ENCODE results near the gene CDH2. TPM values are rescaled to one million over a fixed set of nuclear protein-coding genes. Genes with fewer than 3 reads are reported as not detected.
"Not testable (repeated sequence)": the region's sequence is repeated elsewhere in the genome, so short reads cannot be mapped to it uniquely, and the experiment has no call there.

CDH2 gene
- total and polyA plus RNA-seq, 2 donors = 1.6 to 3.0 TPM

- no peaks in the 10 kb centered on the region for H3K27me3 ChIP-seq (ENCODE audit: control insufficient read depth in 2 of 2, insufficient read depth in 1 of 2, low read length in 1 of 2)
- WGBS = 86% methylated on average over 3 of the region's 3 CpGs
- DNase-seq (ENCODE audit: low read depth in 6 of 9, low spot score in 9 of 9) = no peak
- H3K4me3 ChIP-seq (ENCODE audit: low read length in 2 of 2) = no peak overlapping the region
- H3K27ac ChIP-seq (ENCODE audit: low read depth in 1 of 2, low read length in 1 of 2) = no peak overlapping the region
- no peaks in the 10 kb centered on the region for H3K9me3 ChIP-seq (ENCODE audit: control insufficient read depth in 2 of 2, insufficient read depth in 1 of 2, low read length in 1 of 2)
- no peaks in the 10 kb centered on the region for H3K36me3 ChIP-seq (ENCODE audit: control insufficient read depth in 2 of 2, insufficient read depth in 2 of 2, low read length in 1 of 2)
- H3K4me1 ChIP-seq (ENCODE audit: control insufficient read depth in 2 of 2, insufficient read depth in 2 of 2, low read length in 2 of 2) = no peaks in the 10 kb centered on the region
Observed at GRCh38 chr18:27931535-27931934, 245.4 kb downstream of the CDH2 start.

GRCh38 chr18:27922780-27923179, 254.2 kb downstream of the CDH2 start:
- no peaks in the 10 kb centered on the region for H3K4me1 ChIP-seq (ENCODE audit: control insufficient read depth in 2 of 2, insufficient read depth in 2 of 2, low read length in 2 of 2)
- no peaks in the 10 kb centered on the region for H3K9me3 ChIP-seq (ENCODE audit: control insufficient read depth in 2 of 2, insufficient read depth in 1 of 2, low read length in 1 of 2)
- no peak for DNase-seq (ENCODE audit: low read depth in 6 of 9, low spot score in 9 of 9)
- no peaks in the 10 kb centered on the region for H3K27me3 ChIP-seq (ENCODE audit: control insufficient read depth in 2 of 2, insufficient read depth in 1 of 2, low read length in 1 of 2)
- no peaks in the 10 kb centered on the region for H3K36me3 ChIP-seq (ENCODE audit: control insufficient read depth in 2 of 2, insufficient read depth in 2 of 2, low read length in 1 of 2)
- H3K4me3 ChIP-seq (ENCODE audit: low read length in 2 of 2) = no peak overlapping the region
- 88% methylated on average over 5 of the region's 5 CpGs for WGBS
- H3K27ac ChIP-seq (ENCODE audit: low read depth in 1 of 2, low read length in 1 of 2) = no peak overlapping the region

GRCh38 chr18:27921904-27922751, 254.8 kb downstream of the CDH2 start:
- no peak overlapping the region for H3K4me3 ChIP-seq (ENCODE audit: low read length in 2 of 2)
- H3K27ac ChIP-seq (ENCODE audit: low read depth in 1 of 2, low read length in 1 of 2) = no peak overlapping the region
- no peaks in the 10 kb centered on the region for H3K27me3 ChIP-seq (ENCODE audit: control insufficient read depth in 2 of 2, insufficient read depth in 1 of 2, low read length in 1 of 2)
- H3K4me1 ChIP-seq (ENCODE audit: control insufficient read depth in 2 of 2, insufficient read depth in 2 of 2, low read length in 2 of 2) = no peaks in the 10 kb centered on the region
- H3K36me3 ChIP-seq (ENCODE audit: control insufficient read depth in 2 of 2, insufficient read depth in 2 of 2, low read length in 1 of 2) = no peaks in the 10 kb centered on the region
- 94% methylated on average over 18 of the region's 18 CpGs for WGBS
- no peak for DNase-seq (ENCODE audit: low read depth in 6 of 9, low spot score in 9 of 9)
- H3K9me3 ChIP-seq (ENCODE audit: control insufficient read depth in 2 of 2, insufficient read depth in 1 of 2, low read length in 1 of 2) = no peaks in the 10 kb centered on the region

GRCh38 chr18:27921392-27921791, 255.5 kb downstream of the CDH2 start:
- H3K36me3 ChIP-seq (ENCODE audit: control insufficient read depth in 2 of 2, insufficient read depth in 2 of 2, low read length in 1 of 2) = no peaks in the 10 kb centered on the region
- H3K27me3 ChIP-seq (ENCODE audit: control insufficient read depth in 2 of 2, insufficient read depth in 1 of 2, low read length in 1 of 2) = no peaks in the 10 kb centered on the region
- H3K27ac ChIP-seq (ENCODE audit: low read depth in 1 of 2, low read length in 1 of 2) = no peak overlapping the region
- H3K9me3 ChIP-seq (ENCODE audit: control insufficient read depth in 2 of 2, insufficient read depth in 1 of 2, low read length in 1 of 2) = no peaks in the 10 kb centered on the region
- H3K4me1 ChIP-seq (ENCODE audit: control insufficient read depth in 2 of 2, insufficient read depth in 2 of 2, low read length in 2 of 2) = no peaks in the 10 kb centered on the region
- H3K4me3 ChIP-seq (ENCODE audit: low read length in 2 of 2) = no peak overlapping the region
- WGBS = 73% methylated on average over 8 of the region's 8 CpGs
- no peak for DNase-seq (ENCODE audit: low read depth in 6 of 9, low spot score in 9 of 9)

GRCh38 chr18:27920836-27921235, 256.1 kb downstream of the CDH2 start:
- H3K27ac ChIP-seq (ENCODE audit: low read depth in 1 of 2, low read length in 1 of 2) = no peak overlapping the region
- no peaks in the 10 kb centered on the region for H3K4me1 ChIP-seq (ENCODE audit: control insufficient read depth in 2 of 2, insufficient read depth in 2 of 2, low read length in 2 of 2)
- H3K4me3 ChIP-seq (ENCODE audit: low read length in 2 of 2) = no peak overlapping the region
- H3K36me3 ChIP-seq (ENCODE audit: control insufficient read depth in 2 of 2, insufficient read depth in 2 of 2, low read length in 1 of 2) = no peaks in the 10 kb centered on the region
- H3K9me3 ChIP-seq (ENCODE audit: control insufficient read depth in 2 of 2, insufficient read depth in 1 of 2, low read length in 1 of 2) = no peaks in the 10 kb centered on the region
- DNase-seq (ENCODE audit: low read depth in 6 of 9, low spot score in 9 of 9) = no peak
- 95% methylated on average over 3 of the region's 3 CpGs for WGBS
- H3K27me3 ChIP-seq (ENCODE audit: control insufficient read depth in 2 of 2, insufficient read depth in 1 of 2, low read length in 1 of 2) = no peaks in the 10 kb centered on the region

DNA sequence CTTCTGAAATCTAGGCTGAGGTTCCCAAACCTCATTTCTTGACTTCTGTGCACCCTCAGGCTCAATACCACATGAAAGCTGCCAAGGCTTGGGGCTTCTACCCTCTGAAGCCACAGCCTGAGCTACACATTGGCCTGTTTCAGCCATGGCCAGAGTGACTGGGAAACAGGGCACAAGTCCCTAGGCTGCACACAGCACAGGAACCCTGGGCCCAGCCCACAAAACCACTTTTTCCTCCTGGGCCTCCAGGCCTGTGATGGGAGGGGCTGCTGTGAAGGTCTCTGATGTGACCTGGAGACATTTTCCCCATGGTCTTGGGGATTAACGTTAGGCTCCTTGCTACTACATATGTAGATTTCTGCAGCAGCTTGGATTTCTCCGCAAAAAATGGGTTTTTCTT, 270.7 kb downstream of the CDH2 start:
- not testable (repeated sequence) for H3K9me3 ChIP-seq (ENCODE audit: control insufficient read depth in 2 of 2, insufficient read depth in 1 of 2, low read length in 1 of 2); H3K4me3 ChIP-seq (ENCODE audit: low read length in 2 of 2); H3K27ac ChIP-seq (ENCODE audit: low read depth in 1 of 2, low read length in 1 of 2); DNase-seq (ENCODE audit: low read depth in 6 of 9, low spot score in 9 of 9); H3K4me1 ChIP-seq (ENCODE audit: control insufficient read depth in 2 of 2, insufficient read depth in 2 of 2, low read length in 2 of 2); H3K27me3 ChIP-seq (ENCODE audit: control insufficient read depth in 2 of 2, insufficient read depth in 1 of 2, low read length in 1 of 2); H3K36me3 ChIP-seq (ENCODE audit: control insufficient read depth in 2 of 2, insufficient read depth in 2 of 2, low read length in 1 of 2)
- 91% methylated on average over 2 of the region's 2 CpGs for WGBS

GRCh38 chr18:27903906-27904305, 273.0 kb downstream of the CDH2 start:
- Histone ChIP-seq H3K27me3 (ENCODE audit: control insufficient read depth in 2 of 2, insufficient read depth in 1 of 2, low read length in 1 of 2) (no peaks in the 10 kb centered on the region), H3K4me1 (ENCODE audit: control insufficient read depth in 2 of 2, insufficient read depth in 2 of 2, low read length in 2 of 2) (no peaks in the 10 kb centered on the region), H3K9me3 (ENCODE audit: control insufficient read depth in 2 of 2, insufficient read depth in 1 of 2, low read length in 1 of 2) (peaks cover 0 to 7% of the 10 kb centered on the region in 2 donors), H3K4me3 (ENCODE audit: low read length in 2 of 2) (no peak overlapping the region), H3K36me3 (ENCODE audit: control insufficient read depth in 2 of 2, insufficient read depth in 2 of 2, low read length in 1 of 2) (no peaks in the 10 kb centered on the region), H3K27ac (ENCODE audit: low read depth in 1 of 2, low read length in 1 of 2) (no peak overlapping the region)
- WGBS = 78% methylated on average over 3 of the region's 3 CpGs
- no peak for DNase-seq (ENCODE audit: low read depth in 6 of 9, low spot score in 9 of 9)

DNA sequence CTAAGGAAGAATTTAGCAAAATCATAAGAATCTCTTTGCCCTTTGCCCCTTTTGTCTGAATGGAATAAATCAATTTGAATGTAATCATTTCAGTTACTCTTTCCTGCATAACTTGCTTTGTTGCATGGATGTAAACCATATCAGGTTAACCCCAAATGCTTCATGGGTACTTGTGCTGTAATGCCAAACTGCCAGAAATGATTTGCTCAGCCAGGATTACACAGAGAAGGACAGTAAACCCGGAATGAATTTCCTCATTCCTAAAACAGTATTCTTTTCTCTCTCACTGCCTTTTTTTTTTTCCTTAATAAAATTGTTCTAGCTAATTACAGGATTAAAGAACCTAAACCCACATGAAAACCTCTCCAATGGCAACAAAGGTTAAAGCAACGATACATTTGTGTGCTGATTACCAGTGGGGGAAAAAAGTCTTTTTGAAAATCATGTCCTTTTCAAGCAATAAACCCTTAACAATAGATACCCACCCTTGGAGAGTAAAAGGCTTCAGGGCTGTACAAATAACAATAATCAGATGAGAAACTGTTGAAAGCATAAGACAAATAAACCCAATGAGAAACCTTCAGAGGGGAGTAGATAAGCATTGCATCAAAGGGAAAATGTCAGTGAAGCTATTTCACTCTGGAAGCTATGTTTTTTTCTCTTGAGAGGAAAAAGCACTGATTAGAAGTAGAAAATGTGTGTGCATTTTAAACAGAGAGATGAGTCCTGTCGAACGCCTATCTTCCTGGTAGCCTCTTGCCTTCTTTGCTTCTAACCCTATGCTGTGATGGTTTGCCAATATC, 275.3 kb downstream of the CDH2 start:
- H3K27me3 ChIP-seq (ENCODE audit: control insufficient read depth in 2 of 2, insufficient read depth in 1 of 2, low read length in 1 of 2) = no peaks in the 10 kb centered on the region
- H3K4me3 ChIP-seq (ENCODE audit: low read length in 2 of 2) = no peak overlapping the region
- no peaks in the 10 kb centered on the region for H3K4me1 ChIP-seq (ENCODE audit: control insufficient read depth in 2 of 2, insufficient read depth in 2 of 2, low read length in 2 of 2)
- no peak for DNase-seq (ENCODE audit: low read depth in 6 of 9, low spot score in 9 of 9)
- 85% methylated on average over 4 of the region's 4 CpGs for WGBS
- H3K27ac ChIP-seq (ENCODE audit: low read depth in 1 of 2, low read length in 1 of 2) = no peak overlapping the region
- H3K9me3 ChIP-seq (ENCODE audit: control insufficient read depth in 2 of 2, insufficient read depth in 1 of 2, low read length in 1 of 2) = peaks cover 0 to 7% of the 10 kb centered on the region in 2 donors
- no peaks in the 10 kb centered on the region for H3K36me3 ChIP-seq (ENCODE audit: control insufficient read depth in 2 of 2, insufficient read depth in 2 of 2, low read length in 1 of 2)
